NT2/D1 (cell line): ENCODE data around the gene TMEM94.

ENCODE experiments used
- SUZ12 ChIP-seq: IDR thresholded peaks from 2 replicates; pipeline ENCODE4 v1.6.1; 2011; ENCODE audit not compliant: insufficient read length, insufficient read depth; ENCODE audit errors: extremely low read depth
- YY1 ChIP-seq: IDR thresholded peaks from 2 replicates; pipeline ENCODE4 v1.6.1; 2011; ENCODE audit not compliant: insufficient read length, insufficient read depth
- ZNF274 ChIP-seq: IDR thresholded peaks from 2 replicates; pipeline ENCODE4 v1.6.1; 2011; ENCODE audit warnings: mild to moderate bottlenecking, low read depth, low read length

- TF ChIP-seq YY1 (no peak), SUZ12 (no peak), ZNF274 (no peak)
Observed at GRCh38 chr17:75524970-75525805, 68.8 kb downstream of the TMEM94 start, which contains the start of gene LLGL2.
